IPS-18a (cell line): Measurements from ENCODE around the gene CHRNA10.

ENCODE experiments used
- H3K27ac ChIP-seq: one replicate; pipeline ENCODE4 v1.5.1; 2013; ENCODE audit warnings: low read length
- H3K27me3 ChIP-seq: one replicate; pipeline ENCODE4 v1.6.1; 2013; ENCODE audit warnings: mild to moderate bottlenecking, low read length; ENCODE audit not compliant: control insufficient read depth, insufficient read depth
- H3K36me3 ChIP-seq: one replicate; pipeline ENCODE4 v1.6.1; 2013; ENCODE audit warnings: low read depth, low read length; ENCODE audit not compliant: control insufficient read depth
- H3K4me1 ChIP-seq: one replicate; pipeline ENCODE4 v1.6.1; 2013; ENCODE audit warnings: low read depth, low read length; ENCODE audit not compliant: control insufficient read depth
- H3K4me3 ChIP-seq: one replicate; pipeline ENCODE4 v1.5.1; 2013; ENCODE audit warnings: low read length
- H3K9ac ChIP-seq: one replicate; pipeline ENCODE4 v1.6.1; 2013; ENCODE audit warnings: mild to moderate bottlenecking, low read length, moderate library complexity
- H3K9me3 ChIP-seq: one replicate; pipeline ENCODE4 v1.6.1; 2013; ENCODE audit warnings: low read depth, low read length; ENCODE audit not compliant: control insufficient read depth

CHRNA10 gene

GRCh38 chr11:3623767-3624458 lies 47.3 kb downstream of the CHRNA10 start:
- Histone ChIP-seq H3K27ac (no peak overlapping the region), H3K27me3 (no peaks in the 10 kb centered on the region), H3K9ac (no peak overlapping the region), H3K9me3 (no peaks in the 10 kb centered on the region), H3K36me3 (no peaks in the 10 kb centered on the region), H3K4me1 (no peaks in the 10 kb centered on the region), H3K4me3 (no peak overlapping the region)

GRCh38 chr11:3623121-3623520 lies 48.1 kb downstream of the CHRNA10 start:
- H3K27me3 ChIP-seq, result no peaks in the 10 kb centered on the region
- no peak overlapping the region for H3K4me3 ChIP-seq
- no peak overlapping the region for H3K9ac ChIP-seq
- H3K4me1 ChIP-seq, result no peaks in the 10 kb centered on the region
- H3K36me3 ChIP-seq, result no peaks in the 10 kb centered on the region
- no peak overlapping the region for H3K27ac ChIP-seq
- H3K9me3 ChIP-seq, result no peaks in the 10 kb centered on the region

DNA sequence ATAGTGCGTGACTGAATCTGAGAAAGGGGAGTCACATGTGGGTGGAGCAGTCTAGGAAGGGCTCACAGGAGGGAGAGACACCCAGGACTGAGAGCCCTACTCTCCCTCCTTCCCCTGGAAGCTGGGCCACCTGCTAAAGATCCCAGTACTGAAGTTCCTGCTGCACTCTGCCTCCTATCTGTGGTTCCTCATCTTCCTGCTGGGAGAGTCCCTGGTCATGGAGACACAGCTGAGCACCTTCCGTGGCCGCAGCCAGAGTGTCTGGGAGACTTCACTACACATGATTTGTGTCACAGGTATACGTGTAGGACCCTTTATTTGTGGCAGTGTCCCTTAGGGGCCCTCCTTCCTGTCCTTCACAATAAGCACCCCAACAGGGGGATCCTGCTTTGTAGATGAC lies 48.7 kb downstream of the CHRNA10 start:
- Histone ChIP-seq H3K36me3 (no peaks in the 10 kb centered on the region), H3K27ac (no peak overlapping the region), H3K9ac (no peak overlapping the region), H3K4me1 (no peaks in the 10 kb centered on the region), H3K27me3 (no peaks in the 10 kb centered on the region), H3K4me3 (no peak overlapping the region), H3K9me3 (no peaks in the 10 kb centered on the region)

GRCh38 chr11:3617990-3618389 lies 53.2 kb downstream of the CHRNA10 start:
- H3K27me3 ChIP-seq, result no peaks in the 10 kb centered on the region
- H3K4me3 ChIP-seq, result no peak overlapping the region
- no peak overlapping the region for H3K27ac ChIP-seq
- H3K4me1 ChIP-seq, result no peaks in the 10 kb centered on the region
- no peaks in the 10 kb centered on the region for H3K36me3 ChIP-seq
- no peaks in the 10 kb centered on the region for H3K9me3 ChIP-seq
- no peak overlapping the region for H3K9ac ChIP-seq

DNA sequence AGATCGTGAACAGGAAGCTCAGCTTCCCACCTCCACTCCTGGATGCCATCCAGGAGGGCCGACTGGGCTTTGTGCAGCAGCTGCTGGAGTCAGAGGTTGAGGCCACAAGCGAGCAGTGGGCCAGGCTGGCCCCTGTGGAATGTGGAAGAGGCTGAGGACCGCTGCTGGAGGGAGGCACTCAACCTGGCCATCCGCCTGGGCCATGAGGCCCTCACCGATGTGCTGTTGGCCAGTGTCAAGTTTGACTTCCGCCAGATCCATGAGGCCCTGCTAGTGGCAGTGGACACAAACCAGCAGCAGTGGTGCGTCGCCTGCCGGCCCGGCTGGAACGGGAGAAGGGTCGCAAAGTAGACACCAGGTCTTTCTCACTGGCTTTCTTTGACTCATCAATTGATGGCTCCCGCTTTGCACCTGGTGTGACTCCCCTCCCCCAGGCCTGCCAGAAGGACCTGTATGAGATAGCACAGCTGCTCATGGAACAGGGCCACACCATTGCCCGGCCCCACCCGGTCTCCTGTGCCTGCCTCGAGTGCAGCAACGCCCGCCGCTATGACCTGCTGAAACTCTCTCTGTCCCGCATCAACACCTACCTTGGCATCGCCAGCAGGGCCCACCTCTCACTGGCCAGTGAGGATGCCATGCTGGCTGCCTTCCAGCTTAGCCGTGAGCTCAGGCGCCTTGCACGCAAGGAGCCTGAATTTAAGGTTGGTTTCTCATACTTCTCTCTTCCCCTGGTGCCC lies 54.3 kb downstream of the CHRNA10 start:
- H3K9me3 ChIP-seq, result no peaks in the 10 kb centered on the region
- H3K36me3 ChIP-seq, result no peaks in the 10 kb centered on the region
- no peak overlapping the region for H3K9ac ChIP-seq
- no peaks in the 10 kb centered on the region for H3K4me1 ChIP-seq
- no peak overlapping the region for H3K4me3 ChIP-seq
- H3K27me3 ChIP-seq, result no peaks in the 10 kb centered on the region
- H3K27ac ChIP-seq, result no peak overlapping the region

DNA sequence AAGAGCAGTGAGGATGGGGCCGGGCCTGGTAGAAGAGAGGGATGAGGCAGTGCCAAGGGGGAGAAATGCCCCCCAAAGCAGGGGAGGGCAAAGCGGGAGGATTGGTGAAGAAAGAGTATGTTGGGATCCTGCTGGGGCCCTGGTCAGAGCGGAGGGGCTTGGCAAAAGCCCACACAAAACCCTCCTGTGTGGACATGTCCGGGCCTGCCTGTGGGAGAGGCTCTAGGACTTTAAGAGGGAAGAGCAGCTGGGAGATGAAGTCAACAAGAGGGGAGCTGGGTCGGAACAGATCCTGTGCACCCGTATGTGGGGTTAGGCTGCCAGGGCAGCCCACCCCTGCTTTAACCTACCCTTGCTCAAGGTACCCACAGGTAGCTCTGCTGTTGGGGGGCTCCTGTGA lies 55.2 kb downstream of the CHRNA10 start:
- no peaks in the 10 kb centered on the region for H3K4me1 ChIP-seq
- H3K9ac ChIP-seq, result no peak overlapping the region
- no peaks in the 10 kb centered on the region for H3K36me3 ChIP-seq
- H3K9me3 ChIP-seq, result no peaks in the 10 kb centered on the region
- H3K27me3 ChIP-seq, result no peaks in the 10 kb centered on the region
- H3K27ac ChIP-seq, result no peak overlapping the region
- H3K4me3 ChIP-seq, result no peak overlapping the region
